HepG2 (cell line): ENCODE data around the gene SLC1A4. TPM values are rescaled to one million over a fixed set of nuclear protein-coding genes. Genes with fewer than 3 reads are reported as not detected.

Source experiments
- CHD4 ChIP-seq: fragments of 200-600 bp; sonication (generic); IDR thresholded peaks from 2 replicates; pipeline ENCODE4 v1.7.0; 2017; ENCODE audit warnings: mild to moderate bottlenecking, low read length, borderline replicate concordance
- FIP1L1 ChIP-seq: fragments of 200-400 bp; formaldehyde crosslinking; IDR thresholded peaks from 2 replicates; pipeline ENCODE4 v1.6.1; 2018; ENCODE audit warnings: low read depth, mild to moderate bottlenecking, low read length, moderate library complexity, borderline replicate concordance; ENCODE audit not compliant: insufficient read depth
- GATAD2A ChIP-seq: IDR thresholded peaks from 2 replicates; pipeline ENCODE4 v1.6.1; 2016
- GZF1 ChIP-seq: sonication (generic); formaldehyde crosslinking; IDR thresholded peaks from 2 replicates; pipeline ENCODE4 v1.5.1; 2020; ENCODE audit warnings: mild to moderate bottlenecking, missing genetic modification reagents
- HOXA5 ChIP-seq: sonication (generic); formaldehyde crosslinking; IDR thresholded peaks from 2 replicates; pipeline ENCODE4 v1.4.0; 2020; ENCODE audit warnings: missing genetic modification reagents
- KAT7 ChIP-seq: IDR thresholded peaks from 2 replicates; pipeline ENCODE4 v1.6.1; 2018; ENCODE audit warnings: borderline replicate concordance, missing compliant biosample characterization
- NCOA1 ChIP-seq: sonication (generic); formaldehyde crosslinking; IDR thresholded peaks from 2 replicates; pipeline ENCODE4 v1.9.0; 2021; ENCODE audit warnings: missing genetic modification reagents
- PHF21A ChIP-seq: sonication (generic); formaldehyde crosslinking; IDR thresholded peaks from 2 replicates; pipeline ENCODE4 v1.5.0; 2020; ENCODE audit warnings: mild to moderate bottlenecking, missing genetic modification reagents
- SALL1 ChIP-seq: sonication (generic); formaldehyde crosslinking; IDR thresholded peaks from 2 replicates; pipeline ENCODE4 v1.8.0; 2022; ENCODE audit warnings: mild to moderate bottlenecking, missing genetic modification reagents
- SMC3 ChIP-seq: IDR thresholded peaks from 2 replicates; pipeline ENCODE4 v1.6.1; 2011; ENCODE audit warnings: low read length, improper control_type of control experiment
- TCF7 ChIP-seq: sonication (generic); IDR thresholded peaks from 2 replicates; pipeline ENCODE4 v1.6.1; 2016; ENCODE audit warnings: antibody characterized with exemption, low read depth
- ZBTB10 ChIP-seq: sonication (generic); formaldehyde crosslinking; IDR thresholded peaks from 2 replicates; pipeline ENCODE4 v1.4.0; 2020; ENCODE audit warnings: missing genetic modification reagents, borderline replicate concordance
- ZNF160 ChIP-seq: sonication (generic); formaldehyde crosslinking; IDR thresholded peaks from 2 replicates; pipeline ENCODE4 v1.8.0; 2022; ENCODE audit warnings: mild to moderate bottlenecking, inconsistent platforms, missing genetic modification reagents
- ZNF574 ChIP-seq: sonication (generic); formaldehyde crosslinking; IDR thresholded peaks from 2 replicates; pipeline ENCODE4 v1.4.0; 2020; ENCODE audit warnings: missing genetic modification reagents
- ZNF713 ChIP-seq: sonication (generic); formaldehyde crosslinking; IDR thresholded peaks from 2 replicates; pipeline ENCODE4 v1.4.0; 2020; ENCODE audit warnings: mild to moderate bottlenecking, missing genetic modification reagents
- ZNF772 ChIP-seq: sonication (generic); formaldehyde crosslinking; IDR thresholded peaks from 2 replicates; pipeline ENCODE4 v1.5.0; 2020; ENCODE audit warnings: mild to moderate bottlenecking, missing genetic modification reagents
- polyA plus RNA-seq, 8 experiments: library from polyadenylated mRNA; depleted of rRNA in 3 of 8; stranded (reverse) in 7 of 8; unstranded in 1 of 8; fragments of >200 nt; fragmentation: Illumina TruSeq in 4 of 8; extraction: Trizol in 4 of 8; gene quantifications; 2 replicates each; pipeline versions ENCODE4 v1.2.1 to v1.2.3, GENCODE V29; 2011 to 2016; ENCODE audit warnings: low read depth in 4 of 8, missing spikeins in 1 of 8, mixed read lengths in 1 of 8; ENCODE audit not compliant: insufficient read depth in 1 of 8
- total RNA-seq, 5 experiments: library from RNA; depleted of rRNA; stranded (reverse); fragments of >200 nt; fragmentation: Illumina TruSeq; extraction: Trizol; gene quantifications; 2 replicates each; pipeline ENCODE4 v1.2.3, GENCODE V29; 2016; ENCODE audit warnings: low read depth in 1 of 5
- TF ChIP-seq, protein P1 (sequence below): sonication (generic); formaldehyde crosslinking; IDR thresholded peaks from 2 replicates; pipeline ENCODE4 v1.4.0; 2020; ENCODE audit warnings: missing genetic modification reagents, borderline replicate concordance
- TF ChIP-seq, protein P2 (sequence below): sonication (generic); formaldehyde crosslinking; IDR thresholded peaks from 2 replicates; pipeline ENCODE4 v1.5.1; 2020; ENCODE audit warnings: missing genetic modification reagents, mild to moderate bottlenecking, borderline replicate concordance

The SLC1A4 gene
- total and polyA plus RNA-seq, 2 of the 13 experiments (the other 11 are each of a cell fraction or from before 2014, with no cell fraction given) = 21.0 to 39.6 TPM

- TF ChIP-seq, protein P1, sequence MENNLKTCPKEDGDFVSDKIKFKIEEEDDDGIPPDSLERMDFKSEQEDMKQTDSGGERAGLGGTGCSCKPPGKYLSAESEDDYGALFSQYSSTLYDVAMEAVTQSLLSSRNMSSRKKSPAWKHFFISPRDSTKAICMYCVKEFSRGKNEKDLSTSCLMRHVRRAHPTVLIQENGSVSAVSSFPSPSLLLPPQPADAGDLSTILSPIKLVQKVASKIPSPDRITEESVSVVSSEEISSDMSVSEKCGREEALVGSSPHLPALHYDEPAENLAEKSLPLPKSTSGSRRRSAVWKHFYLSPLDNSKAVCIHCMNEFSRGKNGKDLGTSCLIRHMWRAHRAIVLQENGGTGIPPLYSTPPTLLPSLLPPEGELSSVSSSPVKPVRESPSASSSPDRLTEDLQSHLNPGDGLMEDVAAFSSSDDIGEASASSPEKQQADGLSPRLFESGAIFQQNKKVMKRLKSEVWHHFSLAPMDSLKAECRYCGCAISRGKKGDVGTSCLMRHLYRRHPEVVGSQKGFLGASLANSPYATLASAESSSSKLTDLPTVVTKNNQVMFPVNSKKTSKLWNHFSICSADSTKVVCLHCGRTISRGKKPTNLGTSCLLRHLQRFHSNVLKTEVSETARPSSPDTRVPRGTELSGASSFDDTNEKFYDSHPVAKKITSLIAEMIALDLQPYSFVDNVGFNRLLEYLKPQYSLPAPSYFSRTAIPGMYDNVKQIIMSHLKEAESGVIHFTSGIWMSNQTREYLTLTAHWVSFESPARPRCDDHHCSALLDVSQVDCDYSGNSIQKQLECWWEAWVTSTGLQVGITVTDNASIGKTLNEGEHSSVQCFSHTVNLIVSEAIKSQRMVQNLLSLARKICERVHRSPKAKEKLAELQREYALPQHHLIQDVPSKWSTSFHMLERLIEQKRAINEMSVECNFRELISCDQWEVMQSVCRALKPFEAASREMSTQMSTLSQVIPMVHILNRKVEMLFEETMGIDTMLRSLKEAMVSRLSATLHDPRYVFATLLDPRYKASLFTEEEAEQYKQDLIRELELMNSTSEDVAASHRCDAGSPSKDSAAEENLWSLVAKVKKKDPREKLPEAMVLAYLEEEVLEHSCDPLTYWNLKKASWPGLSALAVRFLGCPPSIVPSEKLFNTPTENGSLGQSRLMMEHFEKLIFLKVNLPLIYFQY (CRISPR knock-in tag) = peak; percentile 46; the same call in 1 of the 2 replicates
- TF ChIP-seq, protein P2, sequence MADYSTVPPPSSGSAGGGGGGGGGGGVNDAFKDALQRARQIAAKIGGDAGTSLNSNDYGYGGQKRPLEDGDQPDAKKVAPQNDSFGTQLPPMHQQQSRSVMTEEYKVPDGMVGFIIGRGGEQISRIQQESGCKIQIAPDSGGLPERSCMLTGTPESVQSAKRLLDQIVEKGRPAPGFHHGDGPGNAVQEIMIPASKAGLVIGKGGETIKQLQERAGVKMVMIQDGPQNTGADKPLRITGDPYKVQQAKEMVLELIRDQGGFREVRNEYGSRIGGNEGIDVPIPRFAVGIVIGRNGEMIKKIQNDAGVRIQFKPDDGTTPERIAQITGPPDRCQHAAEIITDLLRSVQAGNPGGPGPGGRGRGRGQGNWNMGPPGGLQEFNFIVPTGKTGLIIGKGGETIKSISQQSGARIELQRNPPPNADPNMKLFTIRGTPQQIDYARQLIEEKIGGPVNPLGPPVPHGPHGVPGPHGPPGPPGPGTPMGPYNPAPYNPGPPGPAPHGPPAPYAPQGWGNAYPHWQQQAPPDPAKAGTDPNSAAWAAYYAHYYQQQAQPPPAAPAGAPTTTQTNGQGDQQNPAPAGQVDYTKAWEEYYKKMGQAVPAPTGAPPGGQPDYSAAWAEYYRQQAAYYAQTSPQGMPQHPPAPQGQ = no peak
- TF ChIP-seq FIP1L1 = no peak
- TF ChIP-seq SMC3 = no peak
- TF ChIP-seq GATAD2A (CRISPR knock-in tag) = peak; percentile 25; the same call in 1 of the 2 replicates
- TF ChIP-seq ZNF713 (CRISPR knock-in tag) = peak; percentile 87; the same call in 1 of the 2 replicates
- TF ChIP-seq PHF21A = peak; percentile 46; the same call in 1 of the 2 replicates
- peak; percentile 53 for TF ChIP-seq ZNF574 (CRISPR knock-in tag)
- TF ChIP-seq KAT7 (CRISPR knock-in tag) = peak; percentile 90
- TF ChIP-seq GZF1 (CRISPR knock-in tag) = 0 out of 2 replicates have a peak, but pooled peaks have one; percentile 29
- TF ChIP-seq TCF7 = no peak
- TF ChIP-seq ZNF160 (CRISPR knock-in tag) = peak; percentile 80; the same call in 1 of the 2 replicates
- TF ChIP-seq ZNF772 (CRISPR knock-in tag) = peak; percentile 82
- no peak for TF ChIP-seq CHD4
- no peak for TF ChIP-seq NCOA1
- TF ChIP-seq HOXA5 (CRISPR knock-in tag) = no peak; the same call in 1 of the 2 replicates
- peak; percentile 72 for TF ChIP-seq SALL1
- TF ChIP-seq ZBTB10 (CRISPR knock-in tag) = no peak
Measured at GRCh38 chr2:64988420-64989125, 626 bp upstream of the SLC1A4 start (continued).
